Liver (tissue), 3 donors: ENCODE results near the gene CISTR.

Source experiments
- RAD21 ChIP-seq, 2 donors: IDR thresholded peaks; 2 replicates each; pipeline ENCODE4 v1.6.1; 2016; ENCODE audit warnings: antibody characterized with exemption in 2 of 2, mild to moderate bottlenecking in 2 of 2
- TF ChIP-seq, protein P1 (sequence below): fragments of 150-350 bp; IDR thresholded peaks from 2 replicates; pipeline ENCODE4 v1.5.1; 2017; ENCODE audit warnings: improper control_type of control experiment, low read depth, low read length; ENCODE audit not compliant: missing input control
- donor health status: healthy.
- donor health status: healthy.

DNA sequence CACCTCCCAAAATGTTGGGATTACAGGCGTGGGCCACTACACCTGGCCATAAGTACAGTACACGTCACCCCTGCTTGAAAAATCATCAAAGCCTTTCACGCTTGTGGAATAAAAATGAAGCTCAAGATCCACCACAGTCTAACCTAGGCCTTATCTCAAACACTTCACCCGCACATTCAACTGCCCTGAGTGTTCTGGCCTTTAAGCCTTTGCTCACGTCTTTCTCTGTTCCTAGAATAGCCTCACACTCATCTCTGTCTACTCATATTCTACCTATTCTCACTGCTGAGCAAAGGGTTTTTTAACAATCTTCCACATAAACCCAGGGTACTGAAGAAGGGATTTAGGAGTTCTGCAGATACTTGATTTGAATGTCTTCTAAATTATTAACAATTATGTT is 34.5 kb downstream of the CISTR start:
- TF ChIP-seq, protein P1, sequence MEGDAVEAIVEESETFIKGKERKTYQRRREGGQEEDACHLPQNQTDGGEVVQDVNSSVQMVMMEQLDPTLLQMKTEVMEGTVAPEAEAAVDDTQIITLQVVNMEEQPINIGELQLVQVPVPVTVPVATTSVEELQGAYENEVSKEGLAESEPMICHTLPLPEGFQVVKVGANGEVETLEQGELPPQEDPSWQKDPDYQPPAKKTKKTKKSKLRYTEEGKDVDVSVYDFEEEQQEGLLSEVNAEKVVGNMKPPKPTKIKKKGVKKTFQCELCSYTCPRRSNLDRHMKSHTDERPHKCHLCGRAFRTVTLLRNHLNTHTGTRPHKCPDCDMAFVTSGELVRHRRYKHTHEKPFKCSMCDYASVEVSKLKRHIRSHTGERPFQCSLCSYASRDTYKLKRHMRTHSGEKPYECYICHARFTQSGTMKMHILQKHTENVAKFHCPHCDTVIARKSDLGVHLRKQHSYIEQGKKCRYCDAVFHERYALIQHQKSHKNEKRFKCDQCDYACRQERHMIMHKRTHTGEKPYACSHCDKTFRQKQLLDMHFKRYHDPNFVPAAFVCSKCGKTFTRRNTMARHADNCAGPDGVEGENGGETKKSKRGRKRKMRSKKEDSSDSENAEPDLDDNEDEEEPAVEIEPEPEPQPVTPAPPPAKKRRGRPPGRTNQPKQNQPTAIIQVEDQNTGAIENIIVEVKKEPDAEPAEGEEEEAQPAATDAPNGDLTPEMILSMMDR: no peak
- TF ChIP-seq RAD21 (IDR thresholded peaks at IDR 0.05): no peak
